Activated CD8-positive, alpha-beta memory T cell treated with anti-CD3 and anti-CD28 coated beads, Interleukin-2, amount 50 U/mL, for 1 hour (primary cell): Measurements from ENCODE around the gene MSGN1.

Source experiments
- DNase-seq: peaks from one replicate; pipeline ENCODE4 v3.0.0-alpha.2; 2020; ENCODE audit errors: extremely low read depth

Gene MSGN1

DNA sequence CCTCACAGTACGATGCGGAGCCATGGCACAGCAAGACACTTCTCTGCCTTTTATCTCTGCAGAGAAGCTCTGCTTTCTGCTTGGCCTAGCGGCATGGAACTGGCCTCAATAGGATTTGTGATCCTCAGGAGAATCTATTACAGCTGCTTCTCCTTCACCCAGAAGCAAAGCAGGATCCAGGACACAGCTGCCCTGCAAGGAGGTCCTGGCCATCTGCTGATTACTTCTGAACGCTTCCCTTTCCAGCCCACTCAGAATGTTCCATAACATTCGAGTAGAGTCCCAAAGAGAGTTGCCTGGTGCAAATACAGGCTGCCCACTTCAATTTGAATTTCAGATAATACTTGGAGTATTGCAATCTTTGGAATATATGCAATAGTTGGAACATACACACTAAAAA is 33.0 kb downstream of the MSGN1 start:
- no peak for DNase-seq

DNA sequence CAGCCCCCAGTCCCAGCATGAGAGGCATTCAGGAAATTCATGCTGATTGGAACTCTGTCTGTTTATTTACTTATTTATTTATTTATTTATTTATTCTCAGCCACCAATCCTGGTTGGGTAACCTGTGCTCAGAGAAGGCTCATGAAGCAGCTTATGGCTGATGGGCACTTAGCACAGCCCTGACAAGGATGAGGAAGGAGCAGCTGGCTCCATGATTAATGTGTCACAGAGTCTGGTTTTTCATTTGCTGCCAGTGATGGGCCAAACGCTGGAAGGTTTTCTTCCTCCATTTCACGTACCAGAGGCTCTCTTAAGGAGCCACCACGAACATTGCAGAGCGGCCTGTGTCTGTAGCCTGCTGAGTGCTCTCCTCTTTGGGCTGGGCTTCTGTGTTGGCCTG is 33.9 kb downstream of the MSGN1 start:
- no peak for DNase-seq

DNA sequence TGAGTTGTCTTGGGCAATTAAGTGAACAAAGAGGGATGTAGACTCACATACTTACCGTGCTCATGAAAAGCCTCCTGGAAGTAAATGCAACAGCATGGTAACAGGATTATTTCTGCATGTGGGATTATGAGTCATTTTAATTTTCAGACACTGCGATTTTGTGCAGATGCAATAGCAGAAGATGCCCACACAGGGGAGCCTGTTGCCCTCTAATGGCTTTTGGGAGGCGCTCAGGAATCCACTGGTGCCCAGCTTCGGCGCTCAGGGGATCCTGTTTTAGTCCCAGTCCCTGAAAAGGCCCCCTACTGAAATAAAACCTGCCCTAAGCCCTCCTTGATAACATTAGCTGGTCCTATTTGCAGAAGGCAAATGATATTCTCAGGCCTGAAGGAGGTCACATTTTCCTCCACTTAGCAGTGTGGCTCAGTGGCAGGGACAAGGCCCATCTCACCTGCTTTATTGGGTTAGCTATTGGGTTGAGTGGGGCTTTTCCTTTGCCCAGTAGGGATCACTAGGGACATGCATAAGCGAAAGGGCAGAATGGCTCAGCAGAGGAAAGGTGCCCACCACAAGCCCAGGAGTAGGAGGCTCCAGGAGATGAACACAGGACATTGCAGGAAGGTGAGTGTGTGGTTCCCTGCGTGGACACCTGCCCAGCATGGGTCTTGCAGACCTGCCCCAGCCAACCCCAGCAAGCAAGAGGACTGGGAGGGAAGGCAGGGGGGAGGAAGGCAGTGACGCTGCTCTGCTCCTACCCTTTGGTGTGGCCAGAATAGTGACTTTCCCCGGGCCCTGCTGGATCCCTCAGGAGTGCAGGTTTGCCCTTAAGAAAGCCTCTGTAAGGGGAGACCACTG is 35.7 kb downstream of the MSGN1 start:
- no peak for DNase-seq

- DNase-seq, result no peak
These were observed 37.5 kb downstream of the MSGN1 start for GRCh38 chr2:17853799-17854198.

- no peak for DNase-seq
These were observed 40.8 kb downstream of the MSGN1 start for GRCh38 chr2:17857021-17857420.

DNA sequence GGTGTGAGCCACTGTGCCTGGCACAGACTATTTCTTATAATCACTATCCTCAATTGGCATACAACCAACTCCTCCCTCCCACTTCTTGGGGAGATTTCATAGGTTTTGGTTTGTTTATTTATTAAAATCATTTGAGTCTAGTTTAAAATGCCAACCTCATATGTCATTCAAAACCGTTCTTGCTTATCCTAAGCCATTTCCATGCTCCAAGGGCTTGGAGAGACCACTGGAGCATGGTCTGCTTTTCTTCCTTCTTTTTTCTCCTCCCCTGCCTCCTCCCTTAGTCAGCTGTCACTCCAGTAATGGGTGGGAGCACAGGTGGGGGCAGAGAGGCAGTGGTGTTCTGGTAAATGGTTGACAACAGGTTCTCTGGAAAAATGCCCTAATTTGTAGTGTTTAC is 41.8 kb downstream of the MSGN1 start:
- DNase-seq, result no peak

DNA sequence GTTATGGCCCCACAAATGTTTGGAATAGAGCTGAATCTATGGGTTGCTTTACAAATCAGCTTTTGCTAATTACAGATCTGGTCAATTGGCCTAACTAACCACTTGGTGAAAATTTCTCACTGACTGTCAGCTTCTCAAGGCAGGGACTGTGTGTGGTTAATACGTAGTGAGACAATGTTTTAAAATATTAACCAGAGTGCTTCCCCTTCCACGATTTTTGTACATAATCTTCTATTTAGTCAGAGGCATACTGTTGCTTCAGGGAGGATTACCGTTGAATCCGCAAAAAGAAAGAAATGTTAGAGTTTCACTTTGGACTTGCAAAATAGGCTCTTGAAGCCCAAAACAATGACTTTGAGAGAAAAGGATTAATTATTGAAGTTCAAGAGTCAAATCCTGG is 47.3 kb downstream of the MSGN1 start:
- DNase-seq, result no peak

GRCh38 chr2:17864676-17865075 is 48.4 kb downstream of the MSGN1 start:
- DNase-seq, result no peak

GRCh38 chr2:17867133-17867532 is 50.9 kb downstream of the MSGN1 start:
- no peak for DNase-seq
